HG02678 (cell line): ENCODE measurements around the gene UGT1A5.

Source experiments
- ATAC-seq: cut with Tn5 transposase; IDR thresholded peaks from one replicate; pipeline ENCODE4 v1.9.1; 2021; ENCODE audit warnings: mild to moderate bottlenecking, moderate library complexity; ENCODE audit not compliant: unreplicated experiment

Gene UGT1A5

GRCh38 chr2:233822101-233822771 is 109.5 kb downstream of the UGT1A5 start:
- no peak for ATAC-seq
